SK-N-SH treated with all-trans-retinoic acid at 6 μM for 48 hours (cell line): Measurements from ENCODE around the gene FOXF2.

Experiments used
- ATAC-seq: fragments of 200-7000 bp; cut with Tn5 transposase; 3 replicates; pipeline ENCODE4 v1.9.1; 2020; ENCODE audit warnings: mild to moderate bottlenecking, moderate library complexity
- BACH2 ChIP-seq: fragments of 250-450 bp; sonication (Bioruptor Pico); IDR thresholded peaks from 2 replicates; pipeline ENCODE4 v1.9.0; 2021; ENCODE audit warnings: mild to moderate bottlenecking, borderline replicate concordance
- CSDC2 ChIP-seq: fragments of 250-450 bp; sonication (Bioruptor Pico); IDR thresholded peaks from 2 replicates; pipeline ENCODE4 v1.5.0; 2020; ENCODE audit warnings: mild to moderate bottlenecking, moderate library complexity
- ESRRG ChIP-seq: fragments of 250-450 bp; sonication (Bioruptor Pico); IDR thresholded peaks from 2 replicates; pipeline ENCODE4 v1.6.1; 2021; ENCODE audit warnings: mild to moderate bottlenecking
- GLIS3 ChIP-seq: fragments of 250-450 bp; sonication (Bioruptor Pico); IDR thresholded peaks from 2 replicates; pipeline ENCODE4 v1.5.0; 2020; ENCODE audit warnings: mild to moderate bottlenecking, moderate library complexity
- ISL1 ChIP-seq: fragments of 250-450 bp; sonication (Bioruptor Pico); IDR thresholded peaks from 2 replicates; pipeline ENCODE4 v2.1.2; 2022; ENCODE audit warnings: mild to moderate bottlenecking, moderate library complexity
- OSR1 ChIP-seq: fragments of 250-450 bp; sonication (Bioruptor Pico); IDR thresholded peaks from 2 replicates; pipeline ENCODE4 v1.8.0; 2022; ENCODE audit warnings: moderate library complexity, mild to moderate bottlenecking, inconsistent platforms
- PPARA ChIP-seq: fragments of 250-450 bp; sonication (Bioruptor Pico); IDR thresholded peaks from 2 replicates; pipeline ENCODE4 v1.5.0; 2020; ENCODE audit warnings: mild to moderate bottlenecking, borderline replicate concordance
- RARB ChIP-seq: fragments of 250-450 bp; sonication (Bioruptor Pico); IDR thresholded peaks from 2 replicates; pipeline ENCODE4 v1.8.0; 2021; ENCODE audit warnings: mild to moderate bottlenecking, moderate library complexity
- SNAI2 ChIP-seq: fragments of 250-450 bp; sonication (Bioruptor Pico); IDR thresholded peaks from 2 replicates; pipeline ENCODE4 v1.5.0; 2020; ENCODE audit warnings: mild to moderate bottlenecking, moderate library complexity
- TCF4 ChIP-seq: fragments of 250-450 bp; sonication (Bioruptor Pico); IDR thresholded peaks from 2 replicates; pipeline ENCODE4 v1.8.0; 2021; ENCODE audit warnings: mild to moderate bottlenecking, moderate library complexity, borderline replicate concordance
- TOX ChIP-seq: fragments of 250-450 bp; sonication (Bioruptor Pico); IDR thresholded peaks from 2 replicates; pipeline ENCODE4 v1.8.0; 2021; ENCODE audit warnings: mild to moderate bottlenecking, moderate library complexity, borderline replicate concordance
- ZC3H10 ChIP-seq: fragments of 250-450 bp; sonication (Bioruptor Pico); IDR thresholded peaks from 2 replicates; pipeline ENCODE4 v1.5.1; 2021; ENCODE audit warnings: mild to moderate bottlenecking, moderate library complexity
- ZFP3 ChIP-seq: fragments of 250-450 bp; sonication (Bioruptor Pico); IDR thresholded peaks from 2 replicates; pipeline ENCODE4 v1.5.0; 2020; ENCODE audit warnings: mild to moderate bottlenecking, moderate library complexity
- ZFP30 ChIP-seq: fragments of 450-650 bp; formaldehyde crosslinking; IDR thresholded peaks from 2 replicates; pipeline ENCODE4 v1.5.0; 2022; ENCODE audit warnings: mild to moderate bottlenecking, moderate library complexity
- ZNF565 ChIP-seq: fragments of 450-650 bp; formaldehyde crosslinking; conservative IDR thresholded peaks from 2 replicates; pipeline ENCODE4 v1.5.0; 2020; ENCODE audit warnings: low read depth, mild to moderate bottlenecking, moderate library complexity
- ZNF70 ChIP-seq: fragments of 450-650 bp; formaldehyde crosslinking; IDR thresholded peaks from 2 replicates; pipeline ENCODE4 v1.5.0; 2020; ENCODE audit warnings: mild to moderate bottlenecking, moderate library complexity
- ZNF8 ChIP-seq: fragments of 450-650 bp; formaldehyde crosslinking; IDR thresholded peaks from 2 replicates; pipeline ENCODE4 v1.5.0; 2020; ENCODE audit warnings: mild to moderate bottlenecking, moderate library complexity
- TF ChIP-seq, protein P1 (sequence below): fragments of 250-450 bp; sonication (Bioruptor Pico); IDR thresholded peaks from 2 replicates; pipeline ENCODE4 v1.5.0; 2020; ENCODE audit warnings: mild to moderate bottlenecking, moderate library complexity
- TF ChIP-seq, protein P2 (sequence below): fragments of 250-450 bp; sonication (Bioruptor Pico); IDR thresholded peaks from 2 replicates; pipeline ENCODE4 v1.5.1; 2020; ENCODE audit warnings: low read depth, mild to moderate bottlenecking, moderate library complexity
- TF ChIP-seq, protein P3 (sequence below): fragments of 250-450 bp; sonication (Bioruptor Pico); IDR thresholded peaks from 2 replicates; pipeline ENCODE4 v1.8.0; 2021; ENCODE audit warnings: low read depth, mild to moderate bottlenecking, moderate library complexity, borderline replicate concordance
- TF ChIP-seq, protein P4 (sequence below): fragments of 250-450 bp; sonication (Bioruptor Pico); IDR thresholded peaks from 2 replicates; pipeline ENCODE4 v1.5.1; 2021; ENCODE audit warnings: mild to moderate bottlenecking, moderate library complexity
- TF ChIP-seq, protein P5 (sequence below): fragments of 250-450 bp; sonication (Bioruptor Pico); IDR thresholded peaks from 2 replicates; pipeline ENCODE4 v1.8.0; 2020; ENCODE audit warnings: mild to moderate bottlenecking, moderate library complexity, borderline replicate concordance

The FOXF2 gene

DNA sequence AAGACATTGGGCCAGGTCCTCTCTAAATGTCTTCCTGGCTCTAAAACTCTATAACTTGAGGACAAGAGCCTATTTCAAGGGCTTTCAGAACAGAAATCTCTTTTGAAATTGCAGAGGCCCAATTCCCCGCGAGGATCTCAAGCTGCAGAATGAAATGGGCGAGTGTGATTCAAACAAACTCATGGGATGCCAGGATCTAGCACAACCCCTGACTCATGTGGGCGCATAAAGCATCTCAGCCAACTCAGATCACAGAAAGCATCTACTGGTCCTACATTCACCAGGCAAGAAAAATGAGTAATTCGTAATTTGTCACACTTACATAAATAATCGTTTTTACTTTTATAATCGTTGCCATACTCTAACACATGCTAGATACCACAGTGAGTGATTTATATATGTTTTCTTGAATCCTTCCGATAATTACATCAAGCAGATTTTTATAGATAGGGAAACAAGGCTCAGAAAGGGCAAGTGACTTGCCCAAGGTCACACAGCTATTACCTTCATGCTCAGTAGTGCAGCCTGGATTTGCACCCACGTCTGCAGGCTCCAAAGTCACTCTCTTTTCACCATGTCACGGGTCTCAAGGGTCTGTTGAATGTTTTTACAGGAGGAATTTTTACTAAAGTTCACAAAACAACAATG is 26.2 kb downstream of the FOXF2 start:
- TF ChIP-seq, protein P1, sequence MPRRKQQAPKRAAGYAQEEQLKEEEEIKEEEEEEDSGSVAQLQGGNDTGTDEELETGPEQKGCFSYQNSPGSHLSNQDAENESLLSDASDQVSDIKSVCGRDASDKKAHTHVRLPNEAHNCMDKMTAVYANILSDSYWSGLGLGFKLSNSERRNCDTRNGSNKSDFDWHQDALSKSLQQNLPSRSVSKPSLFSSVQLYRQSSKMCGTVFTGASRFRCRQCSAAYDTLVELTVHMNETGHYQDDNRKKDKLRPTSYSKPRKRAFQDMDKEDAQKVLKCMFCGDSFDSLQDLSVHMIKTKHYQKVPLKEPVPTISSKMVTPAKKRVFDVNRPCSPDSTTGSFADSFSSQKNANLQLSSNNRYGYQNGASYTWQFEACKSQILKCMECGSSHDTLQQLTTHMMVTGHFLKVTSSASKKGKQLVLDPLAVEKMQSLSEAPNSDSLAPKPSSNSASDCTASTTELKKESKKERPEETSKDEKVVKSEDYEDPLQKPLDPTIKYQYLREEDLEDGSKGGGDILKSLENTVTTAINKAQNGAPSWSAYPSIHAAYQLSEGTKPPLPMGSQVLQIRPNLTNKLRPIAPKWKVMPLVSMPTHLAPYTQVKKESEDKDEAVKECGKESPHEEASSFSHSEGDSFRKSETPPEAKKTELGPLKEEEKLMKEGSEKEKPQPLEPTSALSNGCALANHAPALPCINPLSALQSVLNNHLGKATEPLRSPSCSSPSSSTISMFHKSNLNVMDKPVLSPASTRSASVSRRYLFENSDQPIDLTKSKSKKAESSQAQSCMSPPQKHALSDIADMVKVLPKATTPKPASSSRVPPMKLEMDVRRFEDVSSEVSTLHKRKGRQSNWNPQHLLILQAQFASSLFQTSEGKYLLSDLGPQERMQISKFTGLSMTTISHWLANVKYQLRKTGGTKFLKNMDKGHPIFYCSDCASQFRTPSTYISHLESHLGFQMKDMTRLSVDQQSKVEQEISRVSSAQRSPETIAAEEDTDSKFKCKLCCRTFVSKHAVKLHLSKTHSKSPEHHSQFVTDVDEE (CRISPR knock-in tag) = no peak
- TF ChIP-seq ZFP3 (CRISPR knock-in tag) = no peak
- no peak for TF ChIP-seq SNAI2 (CRISPR knock-in tag)
- TF ChIP-seq, protein P2, sequence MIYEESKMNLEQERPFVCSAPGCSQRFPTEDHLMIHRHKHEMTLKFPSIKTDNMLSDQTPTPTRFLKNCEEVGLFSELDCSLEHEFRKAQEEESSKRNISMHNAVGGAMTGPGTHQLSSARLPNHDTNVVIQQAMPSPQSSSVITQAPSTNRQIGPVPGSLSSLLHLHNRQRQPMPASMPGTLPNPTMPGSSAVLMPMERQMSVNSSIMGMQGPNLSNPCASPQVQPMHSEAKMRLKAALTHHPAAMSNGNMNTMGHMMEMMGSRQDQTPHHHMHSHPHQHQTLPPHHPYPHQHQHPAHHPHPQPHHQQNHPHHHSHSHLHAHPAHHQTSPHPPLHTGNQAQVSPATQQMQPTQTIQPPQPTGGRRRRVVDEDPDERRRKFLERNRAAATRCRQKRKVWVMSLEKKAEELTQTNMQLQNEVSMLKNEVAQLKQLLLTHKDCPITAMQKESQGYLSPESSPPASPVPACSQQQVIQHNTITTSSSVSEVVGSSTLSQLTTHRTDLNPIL (CRISPR knock-in tag) = no peak
- TF ChIP-seq ESRRG = no peak
- no peak for TF ChIP-seq TOX (CRISPR knock-in tag)
- TF ChIP-seq, protein P3, sequence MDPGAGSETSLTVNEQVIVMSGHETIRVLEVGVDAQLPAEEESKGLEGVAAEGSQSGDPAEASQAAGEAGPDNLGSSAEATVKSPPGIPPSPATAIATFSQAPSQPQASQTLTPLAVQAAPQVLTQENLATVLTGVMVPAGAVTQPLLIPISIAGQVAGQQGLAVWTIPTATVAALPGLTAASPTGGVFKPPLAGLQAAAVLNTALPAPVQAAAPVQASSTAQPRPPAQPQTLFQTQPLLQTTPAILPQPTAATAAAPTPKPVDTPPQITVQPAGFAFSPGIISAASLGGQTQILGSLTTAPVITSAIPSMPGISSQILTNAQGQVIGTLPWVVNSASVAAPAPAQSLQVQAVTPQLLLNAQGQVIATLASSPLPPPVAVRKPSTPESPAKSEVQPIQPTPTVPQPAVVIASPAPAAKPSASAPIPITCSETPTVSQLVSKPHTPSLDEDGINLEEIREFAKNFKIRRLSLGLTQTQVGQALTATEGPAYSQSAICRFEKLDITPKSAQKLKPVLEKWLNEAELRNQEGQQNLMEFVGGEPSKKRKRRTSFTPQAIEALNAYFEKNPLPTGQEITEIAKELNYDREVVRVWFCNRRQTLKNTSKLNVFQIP = no peak
- no peak for TF ChIP-seq ZNF70
- no peak for TF ChIP-seq TCF4 (CRISPR knock-in tag)
- no peak for ATAC-seq

DNA sequence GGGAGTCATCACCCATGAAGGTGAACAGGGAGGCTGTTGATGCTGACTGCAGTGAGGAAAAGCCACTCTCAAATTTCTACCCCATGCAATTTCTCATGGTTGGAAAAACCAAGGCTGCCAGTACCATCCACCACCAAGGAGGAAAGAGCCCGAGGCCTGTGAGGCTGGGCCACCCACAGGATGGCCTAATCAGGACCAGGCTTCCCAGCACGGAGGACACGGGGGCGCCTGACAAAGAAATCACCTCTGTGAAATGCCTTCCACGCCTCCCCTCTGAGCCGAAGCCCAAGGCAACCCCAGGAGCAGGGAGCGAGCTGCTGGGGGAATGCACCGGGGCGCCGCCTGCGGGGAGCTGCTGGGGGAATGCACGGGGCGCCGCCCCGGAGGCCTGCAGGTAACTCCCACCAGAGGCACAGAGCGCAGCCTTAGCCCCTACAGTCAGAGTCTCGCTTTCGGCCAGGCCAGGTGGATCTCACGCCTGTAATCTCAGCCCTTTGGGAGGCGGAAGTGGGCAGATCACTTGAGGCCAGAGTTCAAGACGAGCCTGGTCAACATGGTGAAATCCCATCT is 26.9 kb downstream of the FOXF2 start:
- no peak for TF ChIP-seq CSDC2
- no peak for TF ChIP-seq ZNF8 (CRISPR knock-in tag)
- TF ChIP-seq ZFP3 (CRISPR knock-in tag) = no peak
- TF ChIP-seq, protein P1 (CRISPR knock-in tag) = no peak
- TF ChIP-seq, protein P2 (CRISPR knock-in tag) = no peak
- TF ChIP-seq, protein P4, sequence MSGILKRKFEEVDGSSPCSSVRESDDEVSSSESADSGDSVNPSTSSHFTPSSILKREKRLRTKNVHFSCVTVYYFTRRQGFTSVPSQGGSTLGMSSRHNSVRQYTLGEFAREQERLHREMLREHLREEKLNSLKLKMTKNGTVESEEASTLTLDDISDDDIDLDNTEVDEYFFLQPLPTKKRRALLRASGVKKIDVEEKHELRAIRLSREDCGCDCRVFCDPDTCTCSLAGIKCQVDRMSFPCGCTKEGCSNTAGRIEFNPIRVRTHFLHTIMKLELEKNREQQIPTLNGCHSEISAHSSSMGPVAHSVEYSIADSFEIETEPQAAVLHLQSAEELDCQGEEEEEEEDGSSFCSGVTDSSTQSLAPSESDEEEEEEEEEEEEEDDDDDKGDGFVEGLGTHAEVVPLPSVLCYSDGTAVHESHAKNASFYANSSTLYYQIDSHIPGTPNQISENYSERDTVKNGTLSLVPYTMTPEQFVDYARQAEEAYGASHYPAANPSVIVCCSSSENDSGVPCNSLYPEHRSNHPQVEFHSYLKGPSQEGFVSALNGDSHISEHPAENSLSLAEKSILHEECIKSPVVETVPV = no peak
- TF ChIP-seq GLIS3 (CRISPR knock-in tag) = no peak
- TF ChIP-seq ESRRG = no peak
- no peak for TF ChIP-seq BACH2
- no peak for TF ChIP-seq PPARA
- no peak for TF ChIP-seq TOX (CRISPR knock-in tag)
- no peak for TF ChIP-seq TCF4 (CRISPR knock-in tag)
- no peak for TF ChIP-seq ZFP30 (CRISPR knock-in tag)
- no peak for TF ChIP-seq OSR1
- no peak for TF ChIP-seq ZNF565
- no peak for TF ChIP-seq ZNF70
- ATAC-seq = no peak

DNA sequence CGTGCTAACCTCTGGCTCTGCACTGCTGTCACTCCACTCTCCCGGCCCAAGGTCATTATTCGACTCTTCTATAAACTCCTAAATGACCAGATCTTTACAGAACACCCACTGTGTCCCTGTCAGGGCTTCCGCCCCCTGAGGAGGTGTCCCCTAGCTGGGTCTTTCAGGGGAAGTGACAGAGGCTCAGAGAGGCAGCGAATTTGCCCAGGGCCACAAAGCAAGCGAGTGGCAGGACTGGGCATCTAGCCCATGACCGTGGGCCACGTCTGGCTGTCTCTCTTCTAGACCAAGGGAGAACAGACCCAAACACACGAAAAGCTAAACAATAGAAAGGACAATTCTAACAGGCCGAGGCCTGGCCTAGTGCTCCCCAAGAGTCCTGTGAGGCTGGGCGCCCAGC is 27.4 kb downstream of the FOXF2 start:
- no peak for ATAC-seq
- no peak for TF ChIP-seq ZFP30 (CRISPR knock-in tag)
- TF ChIP-seq ZNF565 = no peak
- TF ChIP-seq ISL1 (CRISPR knock-in tag) = no peak
- TF ChIP-seq, protein P5, sequence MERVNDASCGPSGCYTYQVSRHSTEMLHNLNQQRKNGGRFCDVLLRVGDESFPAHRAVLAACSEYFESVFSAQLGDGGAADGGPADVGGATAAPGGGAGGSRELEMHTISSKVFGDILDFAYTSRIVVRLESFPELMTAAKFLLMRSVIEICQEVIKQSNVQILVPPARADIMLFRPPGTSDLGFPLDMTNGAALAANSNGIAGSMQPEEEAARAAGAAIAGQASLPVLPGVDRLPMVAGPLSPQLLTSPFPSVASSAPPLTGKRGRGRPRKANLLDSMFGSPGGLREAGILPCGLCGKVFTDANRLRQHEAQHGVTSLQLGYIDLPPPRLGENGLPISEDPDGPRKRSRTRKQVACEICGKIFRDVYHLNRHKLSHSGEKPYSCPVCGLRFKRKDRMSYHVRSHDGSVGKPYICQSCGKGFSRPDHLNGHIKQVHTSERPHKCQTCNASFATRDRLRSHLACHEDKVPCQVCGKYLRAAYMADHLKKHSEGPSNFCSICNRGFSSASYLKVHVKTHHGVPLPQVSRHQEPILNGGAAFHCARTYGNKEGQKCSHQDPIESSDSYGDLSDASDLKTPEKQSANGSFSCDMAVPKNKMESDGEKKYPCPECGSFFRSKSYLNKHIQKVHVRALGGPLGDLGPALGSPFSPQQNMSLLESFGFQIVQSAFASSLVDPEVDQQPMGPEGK = no peak
- no peak for TF ChIP-seq RARB (CRISPR knock-in tag)
- no peak for TF ChIP-seq ZC3H10 (CRISPR knock-in tag)
- no peak for TF ChIP-seq ESRRG
- TF ChIP-seq SNAI2 (CRISPR knock-in tag) = no peak
- TF ChIP-seq, protein P3 = no peak
- no peak for TF ChIP-seq TCF4 (CRISPR knock-in tag)
- TF ChIP-seq TOX (CRISPR knock-in tag) = no peak
- TF ChIP-seq PPARA = no peak
- TF ChIP-seq CSDC2 = no peak
